NOMO-1 treated with DMSO at 0.1 percent for 48 hours (cell line): ENCODE data around the gene RPL22.

Experiments used
- DNase-seq: peaks from one replicate; lab custom pipeline; 2025; ENCODE audit not compliant: unreplicated experiment; lab: John Stamatoyannopoulos, UW

Gene RPL22

GRCh38 chr1:6205849-6206519, 6.6 kb upstream of the RPL22 start, which contains the start of gene RNF207:
RNF207 (plus strand) TSS chr1:6206119; CDS start chr1:6206536, 417 bp downstream.
- DNase-seq = no peak

GRCh38 chr1:6202256-6202655, 2.9 kb upstream of the RPL22 start:
- no peak for DNase-seq

GRCh38 chr1:6200188-6200809, 904 bp upstream of the RPL22 start:
- no peak for DNase-seq

- no peak for DNase-seq
Observed at GRCh38 chr1:6198646-6199297, 623 bp downstream of the RPL22 start.

GRCh38 chr1:6197746-6198427, 1.5 kb downstream of the RPL22 start:
- no peak for DNase-seq

- no peak for DNase-seq
Observed at GRCh38 chr1:6191968-6192367, 7.4 kb downstream of the RPL22 start.

GRCh38 chr1:6188466-6188865, 10.9 kb downstream of the RPL22 start:
- DNase-seq = no peak

- DNase-seq = no peak
Observed at GRCh38 chr1:6185635-6186382, 13.6 kb downstream of the RPL22 start.

GRCh38 chr1:6185151-6185550, 14.2 kb downstream of the RPL22 start:
- DNase-seq = no peak

- no peak for DNase-seq
Observed at GRCh38 chr1:6184083-6184783, 15.2 kb downstream of the RPL22 start.

GRCh38 chr1:6183520-6183989, 15.8 kb downstream of the RPL22 start:
- DNase-seq = no peak

- no peak for DNase-seq
Observed at GRCh38 chr1:6181347-6181770, 18.0 kb downstream of the RPL22 start.

GRCh38 chr1:6180707-6181311, 18.6 kb downstream of the RPL22 start:
- no peak for DNase-seq

GRCh38 chr1:6180268-6180706, 19.1 kb downstream of the RPL22 start, which contains the start of gene CHD5:
CHD5 (minus strand) TSS chr1:6180321; CDS start chr1:6180023, 298 bp downstream.
- DNase-seq = no peak

GRCh38 chr1:6179564-6180175, 19.7 kb downstream of the RPL22 start:
- DNase-seq = no peak

- no peak for DNase-seq
Observed at GRCh38 chr1:6178751-6179563, 20.4 kb downstream of the RPL22 start.

- DNase-seq = no peak
Observed at GRCh38 chr1:6177681-6178380, 21.6 kb downstream of the RPL22 start.

GRCh38 chr1:6176779-6177178, 22.6 kb downstream of the RPL22 start:
- DNase-seq = no peak
